ENCODE results near the gene GDAP1L1. TPM values are rescaled to one million over a fixed set of nuclear protein-coding genes. Genes with fewer than 3 reads are reported as not detected.

Gene GDAP1L1
- total and polyA plus RNA-seq, 2 donors (not counting 3 experiments of a cell fraction or from before 2014, with no cell fraction given): not detected

DNA sequence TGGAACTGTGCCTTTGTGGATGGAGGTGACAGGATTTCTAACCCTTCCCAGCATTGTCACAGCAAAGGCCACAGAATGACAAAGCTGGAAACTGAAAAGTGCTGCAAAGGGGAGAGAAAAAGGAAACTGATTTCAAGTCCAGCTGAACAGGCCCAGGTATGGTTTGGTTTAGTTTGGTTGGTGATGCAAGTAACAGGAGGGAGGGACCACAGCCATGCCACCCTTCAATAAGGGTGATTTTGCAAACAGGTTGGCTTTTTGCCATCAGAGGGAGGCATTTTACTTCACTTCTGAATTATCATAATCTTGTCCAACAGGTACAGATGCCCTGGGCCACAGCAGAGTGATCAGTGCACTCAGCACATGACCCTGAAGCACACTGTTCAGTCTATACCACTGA, 57.3 kb downstream of the GDAP1L1 start:
- no peaks in the 10 kb centered on the region for H4K20me1 ChIP-seq (replicated peaks; ENCODE audit: control insufficient read depth, extremely low read depth, insufficient read depth, low read length)
- no peaks in the 10 kb centered on the region for H3K27me3 ChIP-seq (ENCODE audit: control insufficient read depth in 2 of 2, insufficient read depth in 2 of 2, low read length in 2 of 2)
- H3K79me2 ChIP-seq (ENCODE audit: control insufficient read depth, insufficient read depth, low read length): no peaks in the 10 kb centered on the region
- H3K4me3 ChIP-seq (replicated peaks in 1 of 3; ENCODE audit: insufficient read depth in 1 of 3, low read depth in 1 of 3, low read length in 3 of 3): no peak overlapping the region
- POLR2A ChIA-PET: no interaction called here
- dilution Hi-C loops (cut with MboI; ENCODE audit: extremely low pct_ligation_motif_present, low sequenced_read_pairs): no loop called here
- no peaks in the 10 kb centered on the region for H3K9me1 ChIP-seq (replicated peaks; ENCODE audit: control insufficient read depth, extremely low read depth, insufficient read depth, low read length)
- TF ChIP-seq GATA2 (IDR thresholded peaks at IDR 0.05; ENCODE audit: insufficient read depth, insufficient read length, low read depth, low read length): no peak
- no peak for TF ChIP-seq MYC (IDR thresholded peaks at IDR 0.05; ENCODE audit: low read depth, low read length)
- TF ChIP-seq, protein P1, sequence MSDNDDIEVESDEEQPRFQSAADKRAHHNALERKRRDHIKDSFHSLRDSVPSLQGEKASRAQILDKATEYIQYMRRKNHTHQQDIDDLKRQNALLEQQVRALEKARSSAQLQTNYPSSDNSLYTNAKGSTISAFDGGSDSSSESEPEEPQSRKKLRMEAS (IDR thresholded peaks at IDR 0.05; ENCODE audit: insufficient read depth, insufficient read length): no peak
- no peak for TF ChIP-seq POLR2AphosphoS5 (IDR thresholded peaks at IDR 0.05; ENCODE audit: insufficient read depth, low read depth, low read length)
- TF ChIP-seq, protein P2, sequence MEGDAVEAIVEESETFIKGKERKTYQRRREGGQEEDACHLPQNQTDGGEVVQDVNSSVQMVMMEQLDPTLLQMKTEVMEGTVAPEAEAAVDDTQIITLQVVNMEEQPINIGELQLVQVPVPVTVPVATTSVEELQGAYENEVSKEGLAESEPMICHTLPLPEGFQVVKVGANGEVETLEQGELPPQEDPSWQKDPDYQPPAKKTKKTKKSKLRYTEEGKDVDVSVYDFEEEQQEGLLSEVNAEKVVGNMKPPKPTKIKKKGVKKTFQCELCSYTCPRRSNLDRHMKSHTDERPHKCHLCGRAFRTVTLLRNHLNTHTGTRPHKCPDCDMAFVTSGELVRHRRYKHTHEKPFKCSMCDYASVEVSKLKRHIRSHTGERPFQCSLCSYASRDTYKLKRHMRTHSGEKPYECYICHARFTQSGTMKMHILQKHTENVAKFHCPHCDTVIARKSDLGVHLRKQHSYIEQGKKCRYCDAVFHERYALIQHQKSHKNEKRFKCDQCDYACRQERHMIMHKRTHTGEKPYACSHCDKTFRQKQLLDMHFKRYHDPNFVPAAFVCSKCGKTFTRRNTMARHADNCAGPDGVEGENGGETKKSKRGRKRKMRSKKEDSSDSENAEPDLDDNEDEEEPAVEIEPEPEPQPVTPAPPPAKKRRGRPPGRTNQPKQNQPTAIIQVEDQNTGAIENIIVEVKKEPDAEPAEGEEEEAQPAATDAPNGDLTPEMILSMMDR (IDR thresholded peaks at IDR 0.05; ENCODE audit: extremely low read depth in 1 of 2, insufficient read depth in 1 of 2, low read depth in 1 of 2, low read length in 2 of 2): no peak
- no peak for TF ChIP-seq EZH2 (IDR thresholded peaks at IDR 0.05; ENCODE audit: borderline replicate concordance, low read depth, low read length, severe bottlenecking)
- TF ChIP-seq JUN (IDR thresholded peaks at IDR 0.05; ENCODE audit: borderline replicate concordance, insufficient read depth, insufficient read length, low read depth): no peak
- no peaks in the 10 kb centered on the region for H3K9me3 ChIP-seq (replicated peaks; ENCODE audit: control insufficient read depth, insufficient read depth, low read length)
- H3K36me3 ChIP-seq (ENCODE audit: control insufficient read depth in 2 of 2, extremely low read depth in 1 of 2, insufficient read depth in 2 of 2, low read length in 2 of 2): no peaks in the 10 kb centered on the region
- no peaks in the 10 kb centered on the region for H3K4me1 ChIP-seq (ENCODE audit: control insufficient read depth, extremely low read depth, insufficient read depth, low read length)
- DNase-seq (ENCODE audit: low read depth, low spot score): no peak
- CTCF ChIA-PET: no interaction called here
- no TSS peak for BruUV-seq (replicated peaks)
- no peak overlapping the region for H3K27ac ChIP-seq (ENCODE audit: insufficient read depth, low read depth, low read length)
- no peak overlapping the region for H2AFZ ChIP-seq (ENCODE audit: low read depth, low read length)
- no peak overlapping the region for H3K9ac ChIP-seq (replicated peaks; ENCODE audit: extremely low read depth, insufficient read depth, low read length)
- intact Hi-C loops (cut with micrococcal nuclease): no loop called here
- no peak for FAIRE-seq
- no peak overlapping the region for H3K4me2 ChIP-seq (ENCODE audit: insufficient read depth, low read length)
